Measurements from ENCODE around the gene ONECUT1.
A peak's percentile ranks its signal among the peaks of the same experiment; 100 is the strongest.
"Not testable (repeated sequence)": the region's sequence is repeated elsewhere in the genome, so short reads cannot be mapped to it uniquely, and the experiment has no call there.

Gene ONECUT1

DNA sequence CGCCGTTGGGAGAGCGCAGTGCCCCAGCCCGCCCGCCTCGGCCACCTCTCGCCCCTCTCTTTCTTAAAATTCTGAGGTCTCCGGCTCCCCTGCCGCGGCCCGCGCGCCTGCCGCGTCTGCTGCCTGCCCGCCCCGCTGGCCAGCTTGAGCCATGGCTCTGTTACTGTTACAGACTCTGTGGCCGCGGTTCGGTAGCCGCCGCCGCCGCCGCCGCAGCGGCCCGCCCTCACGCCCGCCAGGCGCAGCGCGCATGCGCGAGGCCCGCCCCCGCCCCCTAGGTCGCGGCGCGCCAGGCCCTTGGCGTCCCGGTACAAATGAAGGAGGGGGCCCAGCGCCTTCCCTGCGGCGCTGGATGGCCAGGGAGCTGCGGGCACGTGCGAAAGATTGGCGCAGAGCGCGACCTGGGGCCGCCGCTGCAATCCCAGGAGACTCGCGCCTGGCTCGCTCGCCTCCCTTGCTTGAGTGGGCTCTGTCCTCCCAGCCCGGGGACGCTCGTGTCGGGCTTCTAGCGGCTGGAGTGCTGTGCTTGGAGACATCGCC is at the start of gene ONECUT1:
Gene ONECUT1 (minus strand): TSS at position 168 of the 540 bp plus-strand sequence. CDS start 452 bp downstream, outside the sequence.
- peak; percentile 34 for DNase-seq (ENCODE audit: low read depth)

DNA sequence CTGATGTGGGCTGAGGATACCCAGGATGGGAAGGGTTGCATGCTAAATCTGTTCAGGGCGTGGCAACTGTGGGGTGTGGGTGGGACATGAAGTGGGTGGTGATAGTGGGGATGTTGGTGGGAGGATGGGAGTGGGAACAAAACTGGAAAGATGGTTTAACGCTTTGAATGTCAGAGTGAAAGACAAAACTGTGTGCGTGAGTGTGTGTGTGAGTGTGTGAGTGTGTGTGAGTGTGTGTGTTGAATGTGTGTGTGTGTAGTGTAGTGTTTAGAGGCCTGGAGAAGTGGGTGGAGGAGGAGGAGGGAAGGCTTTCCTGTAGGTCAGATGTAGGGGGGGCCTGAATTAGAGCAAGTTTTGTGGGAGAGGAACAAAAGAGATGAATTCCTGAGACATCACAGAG is 44.2 kb upstream of the ONECUT1 start:
- DNase-seq (ENCODE audit: low read depth): no peak

DNA sequence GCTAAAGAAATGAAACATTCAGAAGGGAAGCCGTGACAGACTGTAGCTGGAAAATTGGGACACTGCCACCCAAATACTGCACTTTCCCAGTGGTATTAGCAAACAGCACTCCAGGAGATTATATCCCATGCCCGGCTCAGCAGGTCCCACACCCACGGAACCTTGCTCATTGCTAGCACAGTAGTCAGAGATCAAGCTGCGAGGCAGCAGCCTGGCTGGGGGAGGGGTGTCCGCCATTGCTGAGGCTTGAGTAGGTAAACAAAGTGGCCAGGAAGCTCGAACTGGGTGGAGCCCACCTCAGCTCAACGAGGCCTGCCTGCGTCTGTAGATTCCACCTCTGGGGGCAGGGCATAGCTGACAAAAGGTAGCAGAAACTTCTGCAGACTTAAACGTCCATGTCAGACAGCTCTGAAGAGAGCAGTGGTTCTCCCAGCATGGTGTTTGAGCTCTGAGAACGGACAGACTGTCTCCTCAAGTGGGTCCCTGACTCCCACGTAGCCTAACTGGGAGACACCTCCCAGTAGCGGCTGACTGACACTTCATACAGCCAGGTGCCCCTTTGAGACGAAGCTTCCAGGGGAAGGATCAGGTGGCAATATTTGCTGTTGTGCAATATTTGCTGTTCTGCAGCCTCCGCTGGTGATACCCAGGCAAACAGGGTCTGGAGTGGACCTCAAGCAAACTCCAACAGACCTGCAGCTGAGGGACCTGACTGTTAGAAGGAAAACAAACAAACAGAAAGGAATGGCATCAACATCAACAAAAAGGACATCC is 34.2 kb upstream of the ONECUT1 start:
- DNase-seq (ENCODE audit: low read depth): not testable (repeated sequence)

DNA sequence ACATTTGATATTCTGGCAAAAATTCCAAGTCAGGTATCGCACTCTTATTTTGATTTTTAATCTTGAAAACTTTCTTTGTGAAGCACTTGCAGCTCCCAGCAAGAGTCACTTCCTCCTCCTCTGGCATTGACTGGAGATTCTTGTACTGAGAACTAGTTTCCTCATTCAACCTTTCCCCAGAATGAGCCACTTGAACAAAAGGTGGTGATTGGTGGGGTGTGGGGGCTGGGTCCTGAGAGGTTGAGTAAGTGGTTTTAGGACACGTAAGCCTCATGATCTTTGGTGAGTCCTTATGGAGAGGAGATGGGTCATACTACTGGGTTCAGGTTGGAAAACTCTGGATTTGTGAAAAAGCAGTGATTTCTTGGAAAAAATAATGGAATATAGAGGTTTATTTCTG is 32.3 kb upstream of the ONECUT1 start:
- DNase-seq (ENCODE audit: low read depth): no peak

DNA sequence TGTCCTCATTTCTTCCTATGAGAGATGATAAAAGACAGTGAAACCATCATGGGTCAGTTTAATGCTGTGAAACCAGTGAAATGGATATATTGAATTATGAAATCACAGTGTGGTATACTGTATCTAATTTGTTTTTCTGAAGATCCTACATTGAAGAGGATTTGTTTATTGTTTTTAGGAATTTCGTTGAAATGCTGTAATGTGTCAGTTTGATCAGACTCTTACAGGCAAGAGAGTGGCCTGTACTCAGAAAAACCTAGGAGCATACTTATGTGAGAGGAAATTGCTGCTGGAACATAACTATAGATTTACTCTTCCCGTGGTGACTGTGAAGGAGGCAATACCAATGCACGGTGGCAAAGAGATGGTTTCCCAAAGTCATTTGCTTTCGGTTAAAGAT is 29.1 kb upstream of the ONECUT1 start:
- DNase-seq (ENCODE audit: low read depth): no peak

DNA sequence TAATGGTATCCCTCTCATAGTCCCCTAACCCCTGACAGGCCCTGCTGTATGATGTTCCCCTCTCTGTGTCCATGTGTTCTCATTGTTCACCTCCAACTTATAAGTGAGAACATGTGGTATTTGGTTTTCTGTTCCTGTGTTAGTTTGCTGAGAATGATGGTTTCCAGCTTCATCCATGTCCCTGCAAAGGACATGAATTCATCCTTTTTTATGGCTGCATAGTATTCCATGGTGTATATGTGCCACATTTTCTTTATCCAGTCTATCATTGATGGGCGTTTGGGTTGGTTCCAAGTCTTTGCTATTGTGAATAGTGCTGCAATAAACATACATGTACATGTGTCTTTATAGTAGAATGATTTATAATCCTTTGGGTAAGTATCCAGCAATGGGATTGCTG is 25.8 kb upstream of the ONECUT1 start:
- not testable (repeated sequence) for DNase-seq (ENCODE audit: low read depth)

DNA sequence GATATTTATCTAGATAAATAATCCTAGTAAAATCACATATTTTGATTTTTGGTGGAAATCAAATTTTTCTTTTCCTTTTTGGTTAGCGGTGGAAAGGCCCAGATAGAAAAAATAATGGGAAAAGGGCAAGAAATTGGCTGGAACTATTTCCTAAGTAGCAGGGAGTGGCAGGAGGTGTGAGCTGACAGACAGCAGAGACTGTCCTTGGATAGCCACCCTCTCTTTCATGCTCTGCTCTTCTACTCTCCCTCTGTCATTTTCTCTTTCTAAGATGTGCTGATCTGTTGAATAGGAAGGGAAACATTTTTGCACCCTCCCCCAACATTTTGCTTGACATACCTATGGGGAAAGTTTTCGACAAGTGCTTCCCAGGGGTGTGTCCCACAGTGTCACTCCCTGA is 18.9 kb upstream of the ONECUT1 start:
- no peak for DNase-seq (ENCODE audit: low read depth)

DNA sequence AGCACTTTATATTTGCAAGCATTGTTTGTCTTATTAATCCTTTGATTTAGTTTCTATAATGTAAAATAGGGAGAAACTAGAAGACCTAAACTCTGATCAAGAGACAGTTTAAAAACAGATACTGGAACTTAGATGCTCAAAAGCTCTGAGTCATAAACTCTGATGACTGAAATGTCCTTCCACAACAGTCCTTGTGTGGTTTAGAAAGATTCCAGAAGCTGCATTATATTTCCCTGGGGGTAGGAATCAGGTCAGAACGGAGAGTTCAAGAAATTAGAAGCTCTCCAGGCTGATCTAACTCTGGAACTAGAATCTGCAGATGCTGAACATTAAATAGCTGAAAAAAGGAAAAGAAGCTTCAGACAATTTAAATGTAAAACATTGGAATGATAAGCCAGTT is 18.3 kb upstream of the ONECUT1 start:
- no peak for DNase-seq (ENCODE audit: low read depth)

DNA sequence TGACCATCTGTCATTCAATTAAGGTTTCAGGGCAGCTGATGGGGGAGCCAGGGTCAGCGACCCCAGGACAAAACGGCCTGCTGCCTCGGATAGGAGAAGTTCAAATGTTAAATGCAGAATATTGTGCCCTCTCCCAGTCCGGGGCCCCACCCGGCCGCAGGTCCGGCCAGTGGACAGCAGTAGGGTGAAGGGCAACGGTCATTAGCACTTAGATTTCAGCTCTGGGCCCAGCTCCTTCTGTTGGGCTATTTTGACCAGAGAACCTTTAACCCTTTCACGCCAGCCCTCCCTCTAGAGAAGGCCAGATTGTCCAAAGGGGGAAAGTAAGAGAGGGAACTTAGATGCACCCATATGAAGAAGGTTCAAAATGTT is 16.1 kb upstream of the ONECUT1 start:
- no peak for DNase-seq (ENCODE audit: low read depth)

DNA sequence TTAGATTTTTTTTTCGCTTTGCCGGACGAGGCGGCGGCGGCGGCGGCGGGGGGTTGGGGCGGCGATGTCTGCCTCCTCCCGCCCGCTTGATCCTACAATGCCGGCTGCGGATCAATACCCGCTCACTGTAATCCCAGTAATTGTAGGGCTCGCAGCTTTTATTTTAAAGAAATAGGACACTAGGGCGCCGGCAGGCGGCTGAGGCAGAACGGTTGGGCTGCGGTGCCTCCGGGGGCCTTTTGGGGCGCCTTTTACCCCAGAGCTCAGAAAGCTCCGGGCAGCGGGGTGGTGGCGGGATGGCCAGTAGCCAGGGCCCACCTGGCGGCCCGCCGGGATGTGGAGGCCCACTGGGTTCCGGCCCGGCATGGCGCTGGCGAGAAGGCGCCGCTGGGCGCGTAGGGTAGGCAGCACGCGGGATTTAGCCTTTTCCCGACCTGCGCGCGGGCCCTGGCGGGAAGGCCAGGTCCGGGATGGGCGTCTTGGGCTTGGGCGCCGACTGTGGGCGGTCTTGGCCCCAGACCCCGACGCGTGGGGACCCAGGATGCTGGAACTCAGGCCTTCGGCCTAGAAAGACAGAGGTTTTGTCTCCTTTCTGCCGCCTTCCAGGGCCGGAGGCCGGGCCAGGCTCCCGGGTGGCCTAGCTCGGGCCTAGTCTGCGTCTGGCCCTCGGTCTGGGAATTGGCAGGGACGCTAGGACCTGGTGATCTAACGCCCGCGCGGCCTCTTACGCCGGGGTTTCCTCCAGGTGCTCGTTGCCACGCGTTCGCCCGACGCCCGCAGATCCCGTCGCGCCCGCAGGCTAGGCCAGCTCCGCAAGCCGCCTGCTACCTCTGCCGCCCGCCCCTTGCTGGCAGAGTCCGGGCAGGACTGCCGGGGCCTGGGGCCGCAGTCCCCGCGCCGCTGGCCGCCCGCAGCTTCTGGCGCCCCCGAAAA is 15.5 kb upstream of the ONECUT1 start:
- no peak for DNase-seq (ENCODE audit: low read depth)

DNA sequence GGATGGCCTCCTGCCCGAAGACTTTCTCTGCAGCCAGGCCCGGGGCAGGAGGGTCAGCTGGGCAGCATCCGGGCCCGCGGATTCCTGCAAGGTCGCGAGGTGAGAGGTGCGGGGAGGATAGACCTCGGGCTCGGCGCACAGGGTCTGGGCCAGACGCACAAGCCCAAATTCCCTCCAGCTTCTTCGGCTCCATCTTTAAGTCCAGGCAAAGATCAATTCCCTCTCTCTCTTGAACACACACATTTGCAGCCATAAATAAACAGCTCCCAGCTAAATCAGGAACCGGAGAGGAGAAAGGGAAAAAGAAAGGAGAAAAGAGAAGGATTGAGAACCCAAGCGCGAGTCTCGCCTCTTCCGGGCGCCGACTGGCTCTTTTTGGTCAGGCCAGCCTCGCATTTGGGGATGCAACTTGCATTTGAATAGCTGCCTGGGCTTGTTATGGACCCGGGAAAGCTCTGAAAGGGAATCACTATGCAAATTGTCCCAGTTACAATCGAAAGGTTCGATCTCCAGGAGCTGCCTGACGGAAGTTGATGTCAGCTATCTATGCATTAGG is 14.5 kb upstream of the ONECUT1 start:
- DNase-seq (ENCODE audit: low read depth): no peak

DNA sequence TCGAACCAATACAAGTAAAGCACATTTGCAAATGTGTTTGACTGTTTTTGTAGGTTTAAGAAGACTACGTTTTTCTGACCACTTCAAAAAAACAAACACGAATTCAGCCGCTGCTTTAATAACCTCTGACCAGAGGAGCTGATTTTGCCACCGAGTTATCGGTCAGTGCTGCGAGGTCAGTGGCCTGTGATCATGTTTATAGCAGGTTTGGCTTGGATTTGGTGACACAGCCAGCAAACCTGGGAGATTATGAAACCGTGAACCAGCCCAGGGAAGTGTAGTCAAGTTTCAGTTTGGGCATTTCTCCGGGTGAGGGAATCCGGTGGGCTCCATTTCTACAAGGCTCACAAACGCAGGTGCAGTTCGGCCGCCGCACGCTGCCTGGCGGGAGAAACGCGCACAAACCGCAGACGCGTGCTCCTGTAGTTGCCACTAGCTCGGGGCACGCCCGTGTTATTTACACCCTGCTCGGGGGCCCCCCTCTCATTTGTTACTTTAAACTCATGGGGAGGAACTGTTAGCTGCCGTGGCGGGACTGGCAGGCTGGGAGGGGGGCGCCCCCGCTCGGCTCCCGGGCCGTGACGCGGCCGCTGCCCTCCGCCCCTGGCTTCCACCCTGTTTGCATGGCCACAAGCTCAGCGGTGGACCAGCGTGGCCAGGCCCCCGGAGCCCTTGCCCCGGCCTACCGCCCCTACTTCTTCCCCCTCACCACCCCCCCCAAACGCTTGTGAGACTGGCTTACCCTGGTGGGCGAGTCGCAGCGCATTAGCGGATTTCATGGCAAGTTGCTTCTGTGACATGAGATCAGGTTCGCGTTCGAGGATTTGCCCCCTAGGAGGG is 13.6 kb upstream of the ONECUT1 start:
- DNase-seq (ENCODE audit: low read depth): no peak

DNA sequence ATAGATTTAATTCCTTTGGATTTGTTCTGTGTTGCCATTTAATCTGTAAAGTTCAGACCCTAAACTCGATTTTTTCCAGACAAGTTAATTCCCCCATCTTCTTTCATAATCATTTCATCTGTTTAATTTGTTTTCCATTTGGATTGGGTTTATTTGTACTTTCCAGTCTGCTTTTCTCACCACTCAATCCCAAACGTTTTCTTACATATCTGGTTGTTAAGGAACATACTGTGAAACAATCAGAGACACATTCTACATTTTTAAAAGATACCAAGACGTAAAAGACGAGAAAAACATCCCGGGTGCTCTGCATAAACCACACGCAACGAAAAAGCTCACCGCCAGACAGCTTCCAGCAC is 13.0 kb upstream of the ONECUT1 start:
- DNase-seq (ENCODE audit: low read depth): no peak

DNA sequence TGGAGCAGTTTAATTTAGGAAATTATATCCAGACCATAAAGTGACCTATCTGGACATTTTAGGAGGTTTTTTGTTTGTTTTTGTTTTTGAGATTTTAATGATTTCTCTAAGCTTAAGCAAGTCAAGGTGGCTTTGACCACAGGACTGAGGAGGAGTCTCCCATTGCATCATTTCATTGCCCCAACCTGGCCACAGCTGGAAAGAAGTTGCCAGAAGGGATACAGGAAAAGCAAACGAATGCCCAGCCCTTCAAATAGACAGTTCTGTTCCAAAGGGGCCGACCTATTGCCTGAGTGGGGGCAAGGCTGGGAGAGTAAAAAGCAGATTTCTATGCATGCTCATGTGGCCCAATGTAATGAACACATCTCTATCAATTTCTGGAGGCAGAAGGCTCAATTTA is 12.0 kb upstream of the ONECUT1 start:
- no peak for DNase-seq (ENCODE audit: low read depth)

DNA sequence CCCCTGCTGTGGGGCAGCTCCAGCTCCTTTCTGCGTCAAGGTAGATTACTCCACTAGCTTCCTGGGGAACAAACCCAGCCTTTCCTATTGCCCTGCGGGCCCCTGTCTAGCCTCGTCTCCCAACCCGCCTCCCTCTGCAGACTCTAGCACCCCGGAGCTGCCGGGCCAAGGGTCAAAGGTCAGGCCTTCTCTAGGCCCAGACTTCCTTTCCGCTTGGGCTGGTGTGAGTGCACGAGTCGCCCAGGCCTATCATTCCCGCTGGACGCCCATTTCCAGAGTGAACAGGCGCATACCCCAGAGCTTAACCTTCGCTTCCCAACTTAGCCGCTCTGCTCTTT is 11.6 kb upstream of the ONECUT1 start:
- no peak for DNase-seq (ENCODE audit: low read depth)

DNA sequence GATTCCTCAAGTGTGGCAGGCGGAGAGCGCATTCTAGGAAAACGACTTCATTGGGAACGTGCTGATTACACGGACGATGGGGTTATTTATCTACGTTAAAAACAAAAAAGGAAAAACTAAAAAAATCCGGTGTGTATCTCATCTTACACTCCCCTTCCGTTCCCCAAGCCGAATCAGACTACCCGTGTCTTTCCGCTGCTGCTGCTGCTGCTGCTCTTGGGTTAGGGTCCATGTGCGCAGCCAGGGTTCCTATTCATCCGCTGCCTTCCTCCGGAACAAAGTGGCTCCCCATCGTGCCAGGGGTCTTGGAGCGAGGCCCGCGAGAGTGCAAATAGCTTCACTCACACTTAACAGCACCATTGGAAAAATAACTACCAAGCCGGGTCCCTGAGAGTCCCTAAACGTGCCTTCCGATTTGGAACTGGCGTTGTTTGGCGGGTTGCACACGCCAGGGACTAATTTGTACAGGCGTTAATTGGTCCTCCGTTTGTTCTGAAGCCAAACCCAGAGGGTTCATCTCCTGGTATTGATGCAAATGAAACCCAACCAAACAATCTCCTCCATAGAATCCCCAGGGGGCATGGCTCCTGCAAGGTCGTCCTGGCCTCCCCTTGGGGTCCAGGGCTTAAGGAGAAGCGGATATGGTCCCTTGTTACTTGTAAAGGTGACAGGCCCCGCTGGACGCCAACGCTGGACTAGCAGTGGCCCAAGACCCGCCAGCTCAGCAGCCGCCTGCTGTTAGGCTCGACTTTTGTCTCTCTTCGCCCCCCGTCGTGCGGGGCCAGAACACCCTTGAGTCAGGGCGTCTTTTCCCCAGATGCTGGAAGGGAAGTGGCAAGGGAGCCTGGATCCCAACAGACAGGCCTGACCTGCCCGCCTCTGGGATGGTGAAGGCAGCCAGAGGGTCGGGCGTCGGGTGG is 11.0 kb upstream of the ONECUT1 start:
- no peak for DNase-seq (ENCODE audit: low read depth)

DNA sequence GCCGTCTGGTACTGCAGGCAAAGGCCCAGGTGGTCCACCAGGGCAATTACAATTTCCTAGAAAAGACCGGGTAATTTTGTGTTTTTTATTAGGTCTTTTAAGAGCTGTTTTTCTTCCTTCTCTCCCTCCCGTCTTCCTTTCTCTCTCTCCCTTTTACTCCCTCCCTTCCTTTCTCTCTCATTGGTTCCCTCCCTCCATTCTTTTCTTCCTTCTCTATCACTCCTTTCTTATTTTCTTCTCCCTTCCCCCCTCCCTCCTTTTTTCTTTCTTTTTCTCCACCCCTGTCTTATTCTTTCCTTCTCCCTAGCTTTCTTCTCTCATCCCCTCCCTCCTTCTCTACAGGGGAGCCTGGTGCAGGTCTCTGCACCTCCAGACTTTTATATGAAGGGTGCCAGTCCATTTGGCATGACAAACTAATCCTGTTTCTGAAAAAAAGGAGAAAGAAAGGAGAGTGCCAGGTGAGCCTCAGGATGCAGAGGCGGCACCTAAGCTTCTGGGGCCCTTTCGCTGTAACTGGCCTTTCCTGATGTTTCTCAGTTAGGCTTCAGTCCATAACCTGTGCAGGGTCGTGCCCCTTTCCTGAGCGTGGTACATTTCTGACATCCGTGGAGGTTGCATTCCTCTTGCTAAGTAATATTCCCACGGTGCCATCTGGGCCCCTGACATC is 9.1 kb upstream of the ONECUT1 start:
- no peak for DNase-seq (ENCODE audit: low read depth)

DNA sequence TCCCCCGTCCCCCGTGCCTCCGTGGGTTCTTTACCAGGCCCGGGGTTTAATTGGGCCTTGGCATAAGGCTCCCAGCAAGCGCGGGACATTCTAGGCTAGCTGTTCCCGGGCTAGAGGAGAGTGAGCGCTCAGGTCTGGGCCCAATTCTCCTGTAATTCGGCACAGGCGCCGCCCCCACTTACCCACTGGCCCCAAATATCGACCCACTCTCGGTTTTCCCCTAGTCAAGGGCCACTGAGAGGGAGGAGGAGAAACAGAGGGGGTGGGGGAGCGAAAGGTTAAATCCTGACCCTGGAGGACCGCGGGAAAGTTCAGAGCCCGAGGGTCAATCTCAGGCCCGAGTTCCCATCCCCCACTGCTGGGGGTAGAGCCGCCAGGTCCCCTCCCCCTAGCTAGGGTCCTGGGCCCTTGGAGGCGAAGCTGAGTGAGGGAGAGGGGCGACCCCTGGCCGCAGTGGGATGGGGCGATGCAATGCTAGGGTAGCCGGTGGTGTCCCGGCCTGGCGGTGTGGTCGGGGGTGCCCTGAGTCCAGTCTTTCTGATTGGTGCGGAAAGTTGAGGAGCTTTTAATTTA is 8.5 kb upstream of the ONECUT1 start:
- no peak for DNase-seq (ENCODE audit: low read depth)

DNA sequence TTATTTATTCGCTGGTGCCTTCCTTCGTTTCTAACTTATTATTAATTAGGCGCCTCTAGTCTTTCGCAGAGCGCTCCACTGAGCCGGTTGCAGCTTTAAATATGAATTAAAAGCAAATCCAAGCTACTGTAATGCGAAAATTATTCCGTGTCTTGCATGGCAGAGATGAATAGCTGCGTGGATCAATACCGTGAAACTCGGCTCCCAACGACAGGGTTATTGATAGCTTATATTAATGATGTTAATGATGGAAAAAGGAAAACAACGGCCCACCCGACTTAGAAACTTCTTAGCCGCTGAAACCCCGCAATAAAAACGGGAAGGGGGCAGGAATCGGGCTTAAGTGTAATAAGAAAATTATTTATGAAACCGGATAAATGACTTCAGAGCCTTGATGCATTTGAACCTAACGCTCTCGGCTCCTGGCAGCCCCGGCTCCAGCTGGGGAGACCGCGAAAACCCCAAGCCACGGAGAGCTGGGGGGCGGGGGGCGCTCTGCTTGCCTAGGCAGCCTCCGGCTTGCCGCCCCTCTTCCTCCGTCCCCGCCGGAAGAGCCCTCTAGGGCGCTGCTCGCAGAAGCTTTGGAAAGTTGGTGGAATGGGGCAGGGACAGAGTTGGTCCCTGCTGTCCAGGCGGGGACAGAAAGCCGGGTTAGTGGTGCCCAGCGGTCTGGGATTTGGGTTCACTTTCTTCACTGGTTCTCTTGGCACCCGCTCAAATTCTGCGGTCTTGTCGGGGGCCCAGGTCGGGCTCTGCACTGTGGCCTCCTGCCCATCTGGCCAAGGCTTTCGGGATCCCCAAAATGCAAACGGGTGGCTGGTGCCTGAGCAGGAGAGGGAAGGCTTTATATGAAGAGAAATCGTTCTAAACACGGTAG is 7.7 kb upstream of the ONECUT1 start:
- DNase-seq (ENCODE audit: low read depth): no peak

Data from stimulated activated CD4-positive, alpha-beta T cell treated with anti-CD3 and anti-CD28 coated beads, Interleukin-2, amount 100 ng/mL, for 4 hours (primary cell).